ENCODE results near the gene DUSP2.

DNA sequence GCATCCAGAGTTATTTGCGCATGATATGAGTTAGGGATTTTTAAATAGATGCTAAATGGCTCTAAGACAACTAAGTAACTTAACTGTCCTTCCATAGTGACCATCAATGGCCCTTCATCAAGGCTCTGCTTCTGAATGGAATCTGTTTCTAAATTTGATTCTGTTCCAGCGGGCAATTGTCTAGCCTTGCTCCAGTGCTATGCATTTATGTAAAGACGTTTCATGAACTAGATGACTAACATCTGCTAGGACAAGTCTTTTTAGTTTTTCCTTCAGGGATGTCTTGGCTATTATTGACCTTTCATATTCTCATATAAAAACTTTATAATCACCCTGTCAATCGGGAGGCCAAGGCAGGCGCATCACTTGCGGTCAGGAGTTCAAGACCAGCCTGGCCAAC is 16.8 kb downstream of the DUSP2 start:
- no peak for TF ChIP-seq EZH2 (IDR thresholded peaks at IDR 0.05; ENCODE audit: borderline replicate concordance, low read length)
- TF ChIP-seq, protein P1, sequence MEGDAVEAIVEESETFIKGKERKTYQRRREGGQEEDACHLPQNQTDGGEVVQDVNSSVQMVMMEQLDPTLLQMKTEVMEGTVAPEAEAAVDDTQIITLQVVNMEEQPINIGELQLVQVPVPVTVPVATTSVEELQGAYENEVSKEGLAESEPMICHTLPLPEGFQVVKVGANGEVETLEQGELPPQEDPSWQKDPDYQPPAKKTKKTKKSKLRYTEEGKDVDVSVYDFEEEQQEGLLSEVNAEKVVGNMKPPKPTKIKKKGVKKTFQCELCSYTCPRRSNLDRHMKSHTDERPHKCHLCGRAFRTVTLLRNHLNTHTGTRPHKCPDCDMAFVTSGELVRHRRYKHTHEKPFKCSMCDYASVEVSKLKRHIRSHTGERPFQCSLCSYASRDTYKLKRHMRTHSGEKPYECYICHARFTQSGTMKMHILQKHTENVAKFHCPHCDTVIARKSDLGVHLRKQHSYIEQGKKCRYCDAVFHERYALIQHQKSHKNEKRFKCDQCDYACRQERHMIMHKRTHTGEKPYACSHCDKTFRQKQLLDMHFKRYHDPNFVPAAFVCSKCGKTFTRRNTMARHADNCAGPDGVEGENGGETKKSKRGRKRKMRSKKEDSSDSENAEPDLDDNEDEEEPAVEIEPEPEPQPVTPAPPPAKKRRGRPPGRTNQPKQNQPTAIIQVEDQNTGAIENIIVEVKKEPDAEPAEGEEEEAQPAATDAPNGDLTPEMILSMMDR (IDR thresholded peaks at IDR 0.05; ENCODE audit: low read length) = no peak

All from OCI-LY1 (cell line).